HEK293T (cell line): ENCODE data around the gene AQP12B.

ENCODE experiments used
- CTCF ChIA-PET: fragments of 350-600 bp; formaldehyde crosslinking; extraction: SDS; loops from one replicate; lab custom pipeline; 2021; ENCODE audit warnings: antibody characterized with exemption, inconsistent platforms; lab: Yijun Ruan, JAX
- POLR2A ChIA-PET: fragments of 350-600 bp; formaldehyde crosslinking; extraction: SDS; loops from one replicate; lab custom pipeline; 2020; ENCODE audit warnings: antibody characterized with exemption, inconsistent platforms; lab: Yijun Ruan, JAX
- DNase-seq: peaks from one replicate; pipeline ENCODE4 v3.0.0; 2012; ENCODE audit warnings: mixed read lengths; ENCODE audit errors: extremely low spot score
- ARNT ChIP-seq: fragments of 450-650 bp; IDR thresholded peaks from 2 replicates; pipeline ENCODE4 v1.6.1; 2017; ENCODE audit warnings: mild to moderate bottlenecking
- BHLHE40 ChIP-seq: fragments of 450-650 bp; IDR thresholded peaks from 2 replicates; pipeline ENCODE4 v1.6.1; 2016; ENCODE audit warnings: mild to moderate bottlenecking, moderate library complexity, borderline replicate concordance
- CTBP1 ChIP-seq: fragments of 450-650 bp; IDR thresholded peaks from 2 replicates; pipeline ENCODE4 v1.6.1; 2016; ENCODE audit warnings: borderline replicate concordance
- ELF4 ChIP-seq: fragments of 450-650 bp; IDR thresholded peaks from 2 replicates; pipeline ENCODE4 v1.6.1; 2017; ENCODE audit warnings: antibody characterized with exemption
- FOXA1 ChIP-seq: fragments of 450-650 bp; IDR thresholded peaks from 2 replicates; pipeline ENCODE4 v1.6.1; 2016; ENCODE audit warnings: mild to moderate bottlenecking
- FOXK2 ChIP-seq: fragments of 450-650 bp; IDR thresholded peaks from 2 replicates; pipeline ENCODE4 v1.6.1; 2016; ENCODE audit warnings: mild to moderate bottlenecking
- FOXM1 ChIP-seq: fragments of 450-650 bp; IDR thresholded peaks from 2 replicates; pipeline ENCODE4 v1.6.1; 2017; ENCODE audit warnings: mild to moderate bottlenecking, borderline replicate concordance
- HDGF ChIP-seq: fragments of 450-650 bp; IDR thresholded peaks from 2 replicates; pipeline ENCODE4 v1.6.1; 2017; ENCODE audit warnings: antibody characterized with exemption, borderline replicate concordance
- L3MBTL2 ChIP-seq: fragments of 450-650 bp; conservative IDR thresholded peaks from 2 replicates; pipeline ENCODE4 v1.6.1; 2016; ENCODE audit warnings: mild to moderate bottlenecking
- LEF1 ChIP-seq: fragments of 450-650 bp; IDR thresholded peaks from 2 replicates; pipeline ENCODE4 v1.6.1; 2017; ENCODE audit warnings: mild to moderate bottlenecking, borderline replicate concordance
- NFRKB ChIP-seq: fragments of 450-650 bp; IDR thresholded peaks from 2 replicates; pipeline ENCODE4 v1.6.1; 2016; ENCODE audit warnings: mild to moderate bottlenecking, moderate library complexity
- PKNOX1 ChIP-seq: fragments of 450-650 bp; IDR thresholded peaks from 2 replicates; pipeline ENCODE4 v1.6.1; 2016
- SP1 ChIP-seq: fragments of 450-650 bp; IDR thresholded peaks from 2 replicates; pipeline ENCODE4 v1.6.1; 2017
- SUZ12 ChIP-seq: fragments of 450-650 bp; IDR thresholded peaks from 2 replicates; pipeline ENCODE4 v1.6.1; 2016; ENCODE audit warnings: mild to moderate bottlenecking
- TARDBP ChIP-seq: fragments of 450-650 bp; IDR thresholded peaks from 2 replicates; pipeline ENCODE4 v1.6.1; 2016
- ZNF384 ChIP-seq: fragments of 450-650 bp; IDR thresholded peaks from 2 replicates; pipeline ENCODE4 v1.6.1; 2016

Gene AQP12B

GRCh38 chr2:240646176-240646899 is 36.3 kb downstream of the AQP12B start:
- DNase-seq, result no peak
- CTCF ChIA-PET, result no interaction called here
- TF ChIP-seq FOXA1, result no peak
- no peak for TF ChIP-seq ZNF384
- no peak for TF ChIP-seq SP1
- no peak for TF ChIP-seq TARDBP
- no peak for TF ChIP-seq LEF1
- TF ChIP-seq CTBP1, result no peak
- no peak for TF ChIP-seq BHLHE40
- no peak for TF ChIP-seq SUZ12
- TF ChIP-seq PKNOX1, result no peak
- TF ChIP-seq ELF4, result no peak
- TF ChIP-seq ARNT, result no peak
- no peak for TF ChIP-seq HDGF
- TF ChIP-seq FOXM1, result no peak
- no peak for TF ChIP-seq L3MBTL2
- TF ChIP-seq NFRKB, result no peak
- no peak for TF ChIP-seq FOXK2
- POLR2A ChIA-PET, result no interaction called here

- POLR2A ChIA-PET, result interaction anchor here (0.8 kb wide), 1 partner anchor 60 kb away, joined by 3 read pairs; the partner anchor contains the start of gene CAPN10
- no peak for DNase-seq
- no peak for TF ChIP-seq ELF4
- no peak for TF ChIP-seq TARDBP
- TF ChIP-seq FOXK2, result no peak
- TF ChIP-seq ZNF384, result no peak
- no peak for TF ChIP-seq SUZ12
- no peak for TF ChIP-seq PKNOX1
- no peak for TF ChIP-seq FOXM1
- no peak for TF ChIP-seq CTBP1
- no peak for TF ChIP-seq FOXA1
- TF ChIP-seq SP1, result no peak
- TF ChIP-seq ARNT, result no peak
- no peak for TF ChIP-seq NFRKB
- TF ChIP-seq L3MBTL2, result no peak
- no peak for TF ChIP-seq BHLHE40
- TF ChIP-seq HDGF, result no peak
- no peak for TF ChIP-seq LEF1
- CTCF ChIA-PET, result no interaction called here
Observed at GRCh38 chr2:240645801-240646175, 36.9 kb downstream of the AQP12B start.

- DNase-seq, result no peak
- ChIA-PET CTCF (no interaction called here), POLR2A (interaction anchor here (0.8 kb wide), 1 partner anchor 59 kb away, joined by 3 read pairs; the partner anchor contains the start of gene CAPN10)
- TF ChIP-seq ARNT, result no peak
- no peak for TF ChIP-seq NFRKB
- no peak for TF ChIP-seq SP1
- no peak for TF ChIP-seq LEF1
- no peak for TF ChIP-seq FOXA1
- no peak for TF ChIP-seq TARDBP
- no peak for TF ChIP-seq CTBP1
- no peak for TF ChIP-seq SUZ12
- no peak for TF ChIP-seq FOXK2
- no peak for TF ChIP-seq ZNF384
- TF ChIP-seq FOXM1, result no peak
- TF ChIP-seq ELF4, result no peak
- no peak for TF ChIP-seq PKNOX1
- TF ChIP-seq HDGF, result no peak
- no peak for TF ChIP-seq L3MBTL2
- TF ChIP-seq BHLHE40, result no peak
Observed at GRCh38 chr2:240645346-240645745, 37.3 kb downstream of the AQP12B start.

GRCh38 chr2:240644859-240645301 is 37.8 kb downstream of the AQP12B start:
- CTCF ChIA-PET, result no interaction called here
- DNase-seq, result no peak
- POLR2A ChIA-PET, result interaction anchor here (0.8 kb wide), 1 partner anchor 59 kb away, joined by 3 read pairs; the partner anchor contains the start of gene CAPN10
- no peak for TF ChIP-seq FOXA1
- TF ChIP-seq BHLHE40, result no peak
- no peak for TF ChIP-seq ZNF384
- TF ChIP-seq CTBP1, result no peak
- no peak for TF ChIP-seq TARDBP
- TF ChIP-seq FOXM1, result no peak
- no peak for TF ChIP-seq NFRKB
- TF ChIP-seq SUZ12, result no peak
- TF ChIP-seq PKNOX1, result no peak
- TF ChIP-seq ELF4, result no peak
- TF ChIP-seq FOXK2, result no peak
- TF ChIP-seq ARNT, result no peak
- TF ChIP-seq LEF1, result no peak
- no peak for TF ChIP-seq HDGF
- no peak for TF ChIP-seq L3MBTL2
